ENCODE measurements around the gene OR7G2. TPM values are rescaled to one million over a fixed set of nuclear protein-coding genes. Genes with fewer than 3 reads are reported as not detected.

The OR7G2 gene
- total and polyA plus RNA-seq, 9 of the 15 experiments (the other 6 are each of a cell fraction or from before 2014, with no cell fraction given) = 0.20 TPM; not detected in 8

GRCh38 chr19:9132422-9132821 lies 25.1 kb upstream of the OR7G2 start:
- H3K4me3 ChIP-seq = no peak overlapping the region
- FAIRE-seq = no peak
- ChIA-PET CTCF (ENCODE audit: low intra/inter-chr PET ratio) (interaction anchor here (0.5 kb wide), 1 partner anchor 10 kb away, joined by 4 read pairs; no protein-coding TSS in a partner anchor), POLR2A (interaction anchor here (1.2 kb wide), 1 partner anchor 622 kb away, joined by 3 read pairs; no protein-coding TSS in a partner anchor)
- no peaks in the 10 kb centered on the region for H3K9me3 ChIP-seq (replicated peaks; ENCODE audit: control insufficient read depth, insufficient read depth, low read depth, low read length)
- in situ Hi-C loops (cut with MboI) = loop anchor here (10.0 kb wide), 2 partner anchors 492 to 662 kb away; partner anchors contain the start of gene ZNF561
- intact Hi-C loops (cut with micrococcal nuclease) = no loop called here
- no peak overlapping the region for H3K9ac ChIP-seq (ENCODE audit: insufficient read depth in 1 of 2, low read depth in 2 of 2, low read length in 2 of 2)
- ATAC-seq = no peak
- no peaks in the 10 kb centered on the region; a peak in 1 of 5 replicates for H3K27me3 ChIP-seq (ENCODE audit: control insufficient read depth in 2 of 2, insufficient read depth in 2 of 2, low read length in 2 of 2)
- H2AFZ ChIP-seq (ENCODE audit: low read depth, low read length) = no peak overlapping the region
- no peak overlapping the region for H3K27ac ChIP-seq (ENCODE audit: extremely low read depth, low read depth, low read length)
- H4K20me1 ChIP-seq (replicated peaks; ENCODE audit: control insufficient read depth, insufficient read depth, low read length) = no peaks in the 10 kb centered on the region
- H3K79me2 ChIP-seq (ENCODE audit: control insufficient read depth, insufficient read depth, low read length) = no peaks in the 10 kb centered on the region
- no peaks in the 10 kb centered on the region for H3K9me1 ChIP-seq (ENCODE audit: control insufficient read depth, insufficient read depth, low read length)
- 12% methylated on average over 5 of the region's 5 CpGs for WGBS (ENCODE audit: insufficient coverage, low coverage, missing lambda C conversion rate)
- BruUV-seq (replicated peaks) = no TSS peak
- no peaks in the 10 kb centered on the region; a peak in 1 of 5 replicates for H3K4me1 ChIP-seq (replicated peaks in 1 of 2; ENCODE audit: control insufficient read depth in 2 of 2, insufficient read depth in 2 of 2, low read length in 2 of 2)
- TF ChIP-seq RBM34 (IDR thresholded peaks at IDR 0.05; ENCODE audit: borderline replicate concordance, insufficient read depth, low read length) = no peak
- TF ChIP-seq RBBP5 (IDR thresholded peaks at IDR 0.05; ENCODE audit: borderline replicate concordance, insufficient read depth, low read length, poor library complexity, severe bottlenecking) = no peak
- no peak for TF ChIP-seq HNRNPL (IDR thresholded peaks at IDR 0.05; ENCODE audit: low read depth, low read length)
- no peak for TF ChIP-seq RNF219 (CRISPR knock-in tag; IDR thresholded peaks at IDR 0.05)
- no peak for TF ChIP-seq RCOR1 (IDR thresholded peaks at IDR 0.05; ENCODE audit: borderline replicate concordance in 1 of 2, low read depth in 2 of 2, low read length in 2 of 2)
- TF ChIP-seq MED1 (CRISPR knock-in tag; IDR thresholded peaks at IDR 0.05; ENCODE audit: borderline replicate concordance) = no peak
- TF ChIP-seq, protein P1, sequence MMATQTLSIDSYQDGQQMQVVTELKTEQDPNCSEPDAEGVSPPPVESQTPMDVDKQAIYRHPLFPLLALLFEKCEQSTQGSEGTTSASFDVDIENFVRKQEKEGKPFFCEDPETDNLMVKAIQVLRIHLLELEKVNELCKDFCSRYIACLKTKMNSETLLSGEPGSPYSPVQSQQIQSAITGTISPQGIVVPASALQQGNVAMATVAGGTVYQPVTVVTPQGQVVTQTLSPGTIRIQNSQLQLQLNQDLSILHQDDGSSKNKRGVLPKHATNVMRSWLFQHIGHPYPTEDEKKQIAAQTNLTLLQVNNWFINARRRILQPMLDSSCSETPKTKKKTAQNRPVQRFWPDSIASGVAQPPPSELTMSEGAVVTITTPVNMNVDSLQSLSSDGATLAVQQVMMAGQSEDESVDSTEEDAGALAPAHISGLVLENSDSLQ (IDR thresholded peaks at IDR 0.05) = no peak
- TF ChIP-seq MCM3 (IDR thresholded peaks at IDR 0.05) = no peak
- no peak for TF ChIP-seq KDM4B (IDR thresholded peaks at IDR 0.05; ENCODE audit: borderline replicate concordance in 2 of 2, low read depth in 1 of 2)
- no peak for TF ChIP-seq HEY1 (CRISPR knock-in tag; IDR thresholded peaks at IDR 0.05; ENCODE audit: borderline replicate concordance)
- TF ChIP-seq SMAD1 (IDR thresholded peaks at IDR 0.05; ENCODE audit: low read depth, low read length, partially characterized antibody) = no peak
- TF ChIP-seq JUNB (CRISPR knock-in tag; conservative IDR thresholded peaks at IDR 0.05) = no peak
- TF ChIP-seq MAFF (IDR thresholded peaks at IDR 0.05; ENCODE audit: low read length) = no peak
- H3K4me2 ChIP-seq (ENCODE audit: insufficient read depth, low read length) = no peak overlapping the region
- H3K36me3 ChIP-seq (ENCODE audit: control insufficient read depth, insufficient read depth, low read length) = no peaks in the 10 kb centered on the region
- DNase-seq (ENCODE audit: extremely low read depth in 1 of 4, low spot score in 3 of 4) = no peak

All from K562 (cell line).